ENCODE results near the gene MAD1L1.
"Not testable (repeated sequence)": the region's sequence is repeated elsewhere in the genome, so short reads cannot be mapped to it uniquely, and the experiment has no call there.

Gene MAD1L1

GRCh38 chr7:1831933-1832535, 400.7 kb downstream of the MAD1L1 start:
- DNase-seq (ENCODE audit: low read depth) = not testable (repeated sequence)

DNA sequence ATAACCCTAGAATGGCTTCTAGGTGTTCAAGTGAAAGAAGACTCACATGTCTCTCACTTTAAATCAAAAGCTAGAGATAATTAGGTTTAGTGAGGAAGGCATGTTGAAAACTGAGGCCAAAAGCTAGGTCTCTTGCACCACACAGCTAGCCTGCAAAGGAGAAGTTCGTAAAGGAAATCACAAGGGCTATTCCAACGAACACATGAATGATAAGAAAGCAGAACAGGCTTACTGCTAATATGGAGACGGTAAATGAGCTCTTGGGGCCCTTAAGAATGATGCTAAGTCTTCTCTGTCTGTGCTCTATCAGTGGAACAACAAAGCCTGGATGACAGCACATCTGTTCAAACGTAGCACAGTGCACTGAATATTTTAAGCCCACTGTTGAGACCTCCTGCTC, 401.3 kb downstream of the MAD1L1 start:
- not testable (repeated sequence) for DNase-seq (ENCODE audit: low read depth)

GRCh38 chr7:1829668-1830067, 403.1 kb downstream of the MAD1L1 start:
- DNase-seq (ENCODE audit: low read depth) = not testable (repeated sequence)

DNA sequence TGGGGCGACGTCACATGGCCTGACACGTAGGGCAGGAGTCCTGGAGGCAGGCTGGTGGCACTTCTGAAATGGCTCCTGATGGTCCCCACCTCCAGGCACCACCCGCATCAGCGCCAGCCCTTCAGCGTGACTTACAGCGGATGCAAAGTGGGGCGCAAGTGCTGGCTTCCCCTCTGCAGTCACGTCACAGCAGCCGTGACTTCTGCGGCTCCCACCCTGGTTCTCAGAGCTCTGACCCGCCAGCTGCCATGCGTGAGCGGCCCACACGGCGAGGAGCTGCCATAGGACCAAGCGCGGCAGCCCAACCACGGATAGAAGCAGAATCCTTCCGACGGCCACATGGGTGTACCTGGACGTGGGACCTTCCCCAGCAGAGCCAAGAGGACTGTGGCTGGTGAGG, 403.6 kb downstream of the MAD1L1 start:
- no peak for DNase-seq (ENCODE audit: low read depth)

DNA sequence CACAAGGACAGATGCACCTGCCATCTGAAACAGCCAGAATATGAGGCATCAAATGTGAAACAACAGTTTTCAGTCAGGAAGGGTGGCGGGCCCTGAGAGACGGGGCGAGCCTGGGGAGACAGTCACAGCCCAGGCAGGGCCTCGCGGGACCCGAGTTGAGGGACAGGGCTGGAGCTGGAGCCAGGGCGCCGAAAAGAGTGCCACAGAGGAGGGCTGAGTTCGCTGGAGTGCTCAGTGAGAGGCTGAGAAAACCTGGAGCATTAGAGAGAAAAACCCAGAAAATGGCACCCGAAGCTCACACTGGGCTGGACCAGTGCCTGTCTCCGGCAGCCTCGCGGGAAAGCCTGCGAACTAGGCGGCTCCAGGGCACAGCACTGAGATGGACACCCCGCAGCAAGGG, 404.6 kb downstream of the MAD1L1 start:
- not testable (repeated sequence) for DNase-seq (ENCODE audit: low read depth)

DNA sequence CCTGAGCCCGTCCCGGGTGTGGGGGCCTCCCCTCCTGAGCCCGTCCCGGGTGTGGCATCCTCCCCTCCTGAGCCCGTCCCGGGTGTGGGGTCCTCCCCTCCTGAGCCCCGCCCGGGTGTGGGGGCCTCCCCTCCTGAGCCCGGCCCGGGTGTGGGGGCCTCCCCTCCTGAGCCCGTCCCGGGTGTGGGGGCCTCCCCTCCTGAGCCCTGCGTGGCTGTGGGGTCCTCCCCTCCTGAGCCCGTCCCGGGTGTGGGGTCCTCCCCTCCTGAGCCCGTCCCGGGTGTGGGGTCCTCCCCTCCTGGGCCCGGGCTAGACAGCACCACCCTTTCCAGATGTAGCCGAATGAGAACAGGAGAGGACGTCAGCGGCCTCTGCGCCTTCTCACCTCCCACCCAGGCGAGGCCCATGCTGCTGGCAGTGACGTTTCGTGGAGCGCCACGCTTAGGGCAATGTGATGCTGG, 405.2 kb downstream of the MAD1L1 start:
- DNase-seq (ENCODE audit: low read depth) = not testable (repeated sequence)

GRCh38 chr7:1826931-1827330, 405.8 kb downstream of the MAD1L1 start:
- DNase-seq (ENCODE audit: low read depth) = not testable (repeated sequence)

DNA sequence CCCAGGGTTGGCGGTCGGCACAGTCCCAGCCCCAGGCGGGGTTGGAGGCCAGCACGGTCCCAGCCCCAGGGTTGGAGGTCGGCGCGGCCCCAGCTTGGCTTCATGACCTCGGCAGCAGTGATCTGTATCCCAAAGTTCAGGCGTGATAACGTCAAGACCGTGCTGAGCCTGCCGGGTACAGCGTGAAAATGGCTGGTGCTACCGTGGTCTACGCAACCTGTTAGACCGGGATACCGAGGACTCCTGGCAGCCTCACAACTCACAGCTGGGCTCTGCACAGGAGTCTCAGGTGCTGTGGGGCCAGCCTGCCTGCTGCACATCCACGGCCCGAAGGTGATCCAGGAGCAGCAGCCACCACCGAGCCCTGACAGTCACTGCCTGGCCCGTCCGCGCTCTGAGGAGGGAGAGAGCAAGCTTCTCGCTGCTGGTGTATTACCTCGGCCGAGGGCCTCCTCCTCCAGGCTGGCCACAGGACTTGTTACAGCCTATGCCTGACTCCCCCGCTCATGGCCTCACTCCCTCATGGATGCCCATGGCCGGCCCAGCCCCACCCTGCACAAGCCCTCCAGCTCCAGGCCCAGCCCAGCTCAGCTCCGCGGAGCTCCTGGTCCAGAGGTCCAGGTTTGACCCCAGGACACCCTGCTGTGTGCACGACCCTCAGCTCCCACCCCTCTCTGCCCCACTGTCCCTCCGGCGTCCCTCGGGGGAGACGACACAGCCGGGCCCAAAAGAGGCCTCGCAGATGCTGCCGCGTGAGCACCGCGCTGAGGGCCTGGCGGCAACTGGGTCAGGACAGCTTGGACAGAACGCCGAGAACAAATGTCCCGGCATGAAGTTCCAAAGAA, 406.6 kb downstream of the MAD1L1 start:
- DNase-seq (ENCODE audit: low read depth) = no peak

DNA sequence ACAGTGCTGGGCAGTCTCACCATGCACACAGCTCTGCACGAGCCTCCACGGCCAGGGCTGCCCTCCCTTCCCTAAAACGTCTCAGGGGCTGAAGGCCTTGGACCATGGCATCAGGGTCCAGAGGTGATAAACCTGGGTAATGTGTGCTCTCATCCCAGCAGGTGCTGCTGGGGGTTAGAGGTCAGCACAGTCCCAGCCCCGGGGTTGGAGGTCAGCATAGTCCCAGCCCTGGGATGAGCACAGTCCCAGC, 407.2 kb downstream of the MAD1L1 start:
- DNase-seq (ENCODE audit: low read depth) = not testable (repeated sequence)

DNA sequence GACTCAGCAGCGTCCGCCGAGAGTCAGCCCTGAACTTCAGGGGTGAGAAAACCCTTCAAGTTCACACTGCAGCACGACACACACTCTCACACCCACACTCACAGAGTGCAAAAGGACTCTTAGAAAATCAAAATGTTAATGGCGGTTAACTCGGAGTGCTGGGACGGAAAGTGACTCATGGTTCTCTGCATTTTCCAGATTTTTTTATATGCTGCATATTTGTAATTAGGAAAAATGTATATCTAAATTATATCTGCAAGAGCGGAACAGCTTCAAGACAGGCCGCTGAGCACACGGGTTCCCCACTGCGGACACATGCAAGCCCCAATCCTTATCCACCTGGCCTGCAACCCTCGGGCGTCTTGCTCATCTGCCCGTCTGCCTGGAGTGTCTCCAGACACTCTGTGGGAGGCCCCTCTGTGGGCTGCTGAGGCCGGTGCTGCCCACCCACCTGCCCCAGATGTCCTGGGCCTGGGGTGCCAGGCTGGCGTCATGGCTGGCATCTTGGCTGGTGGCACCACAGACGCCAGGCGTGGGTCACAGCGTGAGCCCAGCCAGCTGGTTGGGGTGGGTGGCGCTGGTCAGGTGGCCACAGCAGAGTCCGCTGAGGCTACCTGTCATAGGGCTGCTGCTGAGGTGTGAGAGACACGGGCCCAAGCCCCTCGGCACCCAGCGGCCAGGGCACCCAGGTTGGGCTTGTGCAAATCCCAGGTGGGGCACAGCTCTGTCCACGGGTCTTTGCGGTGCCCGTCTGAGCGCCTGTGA, 407.7 kb downstream of the MAD1L1 start:
- DNase-seq (ENCODE audit: low read depth) = not testable (repeated sequence)

DNA sequence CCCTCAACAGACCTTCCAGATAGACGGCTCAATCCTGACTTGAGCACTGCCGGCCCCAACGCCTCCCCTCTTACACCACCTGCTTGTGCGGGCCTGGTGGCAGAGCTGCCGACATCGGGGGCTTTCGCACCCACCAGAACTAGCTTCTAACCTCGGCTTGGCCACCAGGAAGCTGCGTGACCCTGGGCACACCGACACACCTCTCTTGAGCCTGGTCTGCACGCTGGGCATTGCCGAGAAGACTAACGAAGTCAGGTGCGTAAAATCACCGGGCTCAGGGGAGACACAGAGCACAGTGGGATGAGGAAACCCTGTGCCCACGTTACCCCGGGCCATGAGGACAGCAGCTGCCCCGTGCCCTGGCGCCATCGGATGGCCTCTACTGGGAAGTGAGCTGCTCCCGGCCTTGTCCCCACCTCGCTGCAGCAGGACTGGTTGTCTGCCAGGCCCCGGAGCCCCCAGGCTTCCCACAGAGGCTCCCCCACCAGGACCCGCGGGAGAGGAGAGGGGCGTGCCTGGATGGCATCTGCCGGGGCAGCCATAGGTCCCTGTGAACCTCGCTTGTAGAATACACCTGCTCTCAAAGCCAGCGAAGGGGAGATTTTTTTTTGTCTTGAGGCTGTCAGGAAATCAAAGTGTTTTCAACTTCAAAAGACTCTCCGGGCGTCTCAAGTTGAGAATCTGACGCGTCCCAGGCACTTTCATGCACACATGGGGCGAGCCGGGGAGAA, 408.4 kb downstream of the MAD1L1 start:
- DNase-seq (ENCODE audit: low read depth) = not testable (repeated sequence)

DNA sequence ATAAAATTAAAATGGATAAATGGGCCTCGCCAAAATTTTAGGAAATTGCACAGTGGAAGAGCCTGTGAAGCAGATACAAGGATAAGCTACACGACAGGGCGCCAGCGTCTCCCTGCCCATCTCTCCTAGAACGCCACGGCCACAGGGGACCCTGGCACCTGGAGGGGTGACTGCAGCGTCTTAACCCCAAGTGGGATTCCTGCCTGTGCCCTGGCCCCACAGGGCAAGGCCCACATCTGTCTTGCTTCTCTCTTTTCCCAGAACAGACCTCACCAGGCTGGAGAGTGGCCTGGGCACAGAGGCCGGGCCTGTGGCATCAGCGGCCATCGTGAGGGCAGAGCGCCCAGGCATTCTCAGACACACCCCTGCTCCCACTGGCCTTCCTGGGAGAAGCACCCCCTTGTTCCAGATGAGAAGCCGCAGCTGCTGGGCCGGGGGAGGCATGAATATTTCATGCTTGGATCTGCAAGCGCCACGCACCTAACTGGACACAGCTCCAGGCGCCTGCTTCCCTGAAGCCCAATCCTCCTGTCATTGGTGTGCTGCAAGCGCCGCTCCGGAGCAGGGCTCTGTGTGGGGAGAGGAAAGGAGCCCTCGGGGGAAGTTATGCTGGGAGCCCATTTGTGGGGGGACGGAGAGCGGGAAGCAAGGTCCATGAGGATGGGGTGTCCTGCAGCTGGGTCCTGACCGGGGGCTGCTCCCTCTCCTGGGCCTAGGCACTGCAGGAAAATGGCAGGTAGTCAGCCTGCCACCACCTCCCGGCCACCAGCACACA, 409.2 kb downstream of the MAD1L1 start:
- DNase-seq (ENCODE audit: low read depth) = no peak

- DNase-seq (ENCODE audit: low read depth) = no peak
Measured at GRCh38 chr7:1819259-1819841, 413.4 kb downstream of the MAD1L1 start.

- no peak for DNase-seq (ENCODE audit: low read depth)
Measured at GRCh38 chr7:1818575-1819258, 414.0 kb downstream of the MAD1L1 start.

DNA sequence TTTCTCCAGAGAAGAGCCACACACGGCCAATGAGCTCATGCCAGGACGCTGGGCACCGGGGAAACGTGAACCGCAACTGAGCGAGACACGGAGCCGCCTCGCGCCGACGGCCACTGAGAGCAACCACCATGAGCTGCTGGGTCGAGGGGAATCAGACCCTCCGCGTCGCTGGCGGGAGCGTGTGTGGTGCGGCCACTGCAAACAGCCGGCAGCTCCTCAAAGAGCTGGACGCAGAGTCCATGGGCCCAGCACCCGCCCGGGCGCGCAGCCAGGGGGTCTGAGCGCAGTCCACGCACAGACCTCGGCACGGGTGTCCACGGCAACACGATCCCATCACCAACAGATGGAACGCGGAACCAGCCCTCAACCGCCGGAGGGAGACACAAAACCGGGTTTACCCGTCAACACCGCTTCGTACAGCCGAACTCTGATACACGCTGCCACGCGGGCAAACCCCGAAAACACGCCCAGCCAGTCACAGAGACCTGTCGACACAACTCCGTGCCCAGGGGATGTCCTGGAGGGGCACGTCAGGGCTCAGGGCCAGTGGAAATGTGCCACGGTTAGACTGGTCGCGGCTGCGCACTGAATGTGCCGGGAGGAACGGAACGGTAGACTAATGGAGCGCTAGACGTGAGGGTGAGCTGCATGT, 415.6 kb downstream of the MAD1L1 start:
- DNase-seq (ENCODE audit: low read depth) = no peak

- DNase-seq (ENCODE audit: low read depth) = not testable (repeated sequence)
Measured at GRCh38 chr7:1816451-1816850, 416.3 kb downstream of the MAD1L1 start.

DNA sequence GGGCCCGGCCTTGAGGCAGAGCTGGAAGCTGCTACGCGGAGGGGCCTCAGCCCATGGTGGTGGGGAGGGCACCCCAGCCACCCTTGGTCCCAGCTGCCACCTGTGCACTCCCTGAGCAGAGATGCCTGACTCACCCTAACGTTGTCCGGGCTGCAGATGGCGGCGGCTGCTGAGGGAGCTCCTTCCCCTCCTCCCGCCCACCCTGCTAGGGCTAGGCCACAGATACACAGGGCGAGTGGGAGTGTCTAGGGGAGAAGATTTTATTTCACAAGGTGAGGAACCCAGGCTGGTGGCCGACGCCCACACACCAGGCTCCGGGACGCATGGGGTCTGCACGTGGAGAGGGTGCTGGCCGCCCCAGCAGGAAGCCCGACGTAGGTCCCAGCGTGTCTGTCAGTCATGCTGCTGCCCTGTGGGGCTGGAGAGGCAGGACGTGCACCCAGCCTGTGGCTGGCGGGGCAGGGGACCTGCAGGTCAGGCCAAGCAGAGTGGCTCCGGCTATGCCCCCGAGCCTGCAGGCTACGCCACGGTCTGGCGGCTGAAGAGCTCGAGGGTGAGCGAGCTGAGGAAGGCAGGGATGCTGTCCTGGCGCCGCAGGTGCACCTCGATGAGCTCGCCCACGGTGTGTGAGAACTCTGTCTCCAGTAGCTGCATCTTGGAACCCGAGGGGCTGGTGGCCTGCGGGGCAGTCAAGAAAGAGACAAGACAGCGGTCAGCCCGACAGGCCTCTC, 417.0 kb downstream of the MAD1L1 start:
- not testable (repeated sequence) for DNase-seq (ENCODE audit: low read depth)

GRCh38 chr7:1815051-1815481, 417.7 kb downstream of the MAD1L1 start:
- no peak for DNase-seq (ENCODE audit: low read depth)
